Esophagus mucosa (tissue), 1 donor: ENCODE data around the gene DNAJA4. TPM values are rescaled to one million over a fixed set of nuclear protein-coding genes. Genes with fewer than 3 reads are reported as not detected.

Experiments
- ATAC-seq: fragments of 200-7000 bp; cut with Tn5 transposase; one replicate; pipeline ENCODE4 v1.9.1; 2020
- total RNA-seq: library from RNA; stranded (reverse); gene quantifications from one replicate; pipeline ENCODE4 v1.2.4, GENCODE V29; 2023
- donor health status: DM: yes; HTN: yes; CAD: no.

DNAJA4 gene
- total RNA-seq, 1 donor from 2014 or later = 9.5 TPM

DNA sequence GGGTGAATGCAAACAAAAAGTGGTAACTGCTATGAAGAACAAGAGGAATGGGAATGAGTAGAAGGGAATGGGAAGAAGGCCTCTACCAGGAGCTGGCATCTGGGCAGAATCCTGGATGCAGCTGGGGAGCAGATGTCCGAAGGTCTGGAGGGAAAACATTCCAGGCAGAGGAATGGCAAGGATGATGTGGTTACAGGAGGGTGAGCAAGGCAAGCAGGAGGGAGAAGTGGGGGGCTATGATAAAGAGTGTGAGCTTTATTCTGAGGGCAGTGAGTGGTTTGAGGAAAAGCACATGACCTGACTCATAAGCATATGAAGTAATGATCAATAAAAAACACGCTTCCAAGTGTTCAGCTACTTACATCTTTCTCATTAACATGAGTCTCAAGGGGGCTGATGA, 18.0 kb downstream of the DNAJA4 start:
- no peak for ATAC-seq

DNA sequence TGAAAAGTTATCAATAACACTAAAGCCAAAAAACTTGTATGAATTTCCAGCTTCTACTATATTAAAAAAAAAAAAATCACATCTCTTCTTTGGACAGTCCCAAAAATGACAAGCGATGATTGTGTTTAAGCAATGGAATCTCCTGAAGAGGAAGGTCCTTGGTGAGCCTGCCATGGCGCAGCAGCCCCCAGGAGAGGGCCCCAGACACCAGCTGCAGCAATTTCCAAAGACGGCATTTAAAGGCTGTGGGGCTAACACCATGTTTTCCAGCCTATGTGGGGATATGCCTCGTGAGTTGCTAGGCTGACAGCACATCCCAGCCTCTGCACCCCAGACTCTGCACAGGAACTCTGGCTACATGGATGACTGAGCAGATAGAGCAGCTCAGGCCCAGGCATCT, 20.4 kb downstream of the DNAJA4 start:
- no peak for ATAC-seq

DNA sequence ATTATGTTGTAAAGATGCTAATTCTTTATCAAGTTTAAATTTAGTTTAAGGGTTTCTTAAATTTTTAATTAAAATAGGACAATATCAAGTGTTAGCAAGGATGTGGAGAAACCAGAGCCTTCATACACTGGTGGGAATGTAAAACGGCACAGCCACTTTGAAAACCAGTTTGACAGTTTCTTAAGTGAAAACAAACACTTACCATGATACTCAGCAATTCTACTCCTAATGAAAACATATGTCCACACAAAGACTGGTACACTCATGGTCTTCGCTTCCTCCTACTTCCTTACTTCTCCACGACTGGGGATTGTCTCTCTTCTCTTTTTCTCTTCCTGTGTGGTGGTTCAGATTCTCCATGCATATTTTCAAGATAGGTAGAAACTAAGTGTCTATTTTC, 25.9 kb downstream of the DNAJA4 start:
- ATAC-seq = peak; percentile 43

DNA sequence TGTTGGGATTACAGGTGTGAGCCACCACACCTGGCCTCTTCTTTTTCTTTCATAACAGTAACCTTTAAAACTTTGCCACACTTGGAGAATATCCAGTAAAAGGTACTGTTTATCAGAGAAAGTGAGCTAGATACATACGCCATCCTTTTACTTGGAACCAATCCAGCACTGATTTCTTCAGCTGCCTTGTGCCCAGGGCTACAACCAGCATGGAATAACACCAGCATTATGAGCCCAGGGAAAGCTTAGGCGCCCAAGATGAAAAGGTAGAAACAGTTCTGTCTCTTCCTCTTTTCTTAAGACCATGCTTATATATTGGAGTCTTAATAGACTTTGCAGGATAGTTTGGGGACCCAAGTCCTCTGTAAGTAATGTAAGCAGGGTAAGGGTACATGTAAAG, 26.7 kb downstream of the DNAJA4 start:
- no peak for ATAC-seq

DNA sequence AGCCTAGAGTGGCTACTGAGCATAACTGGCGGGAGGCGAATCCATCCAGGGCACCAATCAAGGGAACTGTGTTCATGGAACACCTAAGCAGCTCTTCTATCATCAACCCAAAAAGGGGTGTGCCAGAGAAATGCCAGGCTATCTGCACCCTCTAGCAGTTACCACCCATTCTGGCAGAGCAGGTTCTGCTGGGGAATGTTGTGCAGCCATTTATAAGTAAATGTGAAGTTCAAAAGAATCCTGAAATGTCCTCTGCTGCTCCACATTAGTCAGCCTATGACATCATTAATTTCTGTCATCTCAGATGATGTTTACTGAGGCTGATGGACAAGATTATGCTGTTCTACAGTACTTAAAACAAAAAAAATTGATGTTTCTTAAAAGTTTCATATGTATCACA, 27.3 kb downstream of the DNAJA4 start:
- ATAC-seq = peak; percentile 90

DNA sequence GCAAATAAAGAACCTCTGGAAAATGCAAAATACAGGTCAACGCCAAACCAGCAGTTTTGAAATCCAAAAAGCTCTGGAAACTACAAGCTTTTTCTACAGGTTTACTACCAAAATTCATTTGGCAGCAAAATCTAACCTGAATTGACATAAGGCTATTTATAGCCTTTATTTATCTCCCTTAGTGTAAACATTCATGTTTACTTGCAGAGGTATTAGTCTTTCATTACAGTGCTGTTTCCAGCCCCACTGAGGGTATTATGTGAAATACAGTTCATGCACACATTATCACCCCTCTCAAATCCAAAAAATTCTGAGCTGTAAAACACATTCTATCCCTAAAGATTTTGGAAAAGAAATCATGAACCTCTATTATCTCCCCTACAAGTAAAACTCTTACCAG, 27.9 kb downstream of the DNAJA4 start:
- ATAC-seq = no peak

DNA sequence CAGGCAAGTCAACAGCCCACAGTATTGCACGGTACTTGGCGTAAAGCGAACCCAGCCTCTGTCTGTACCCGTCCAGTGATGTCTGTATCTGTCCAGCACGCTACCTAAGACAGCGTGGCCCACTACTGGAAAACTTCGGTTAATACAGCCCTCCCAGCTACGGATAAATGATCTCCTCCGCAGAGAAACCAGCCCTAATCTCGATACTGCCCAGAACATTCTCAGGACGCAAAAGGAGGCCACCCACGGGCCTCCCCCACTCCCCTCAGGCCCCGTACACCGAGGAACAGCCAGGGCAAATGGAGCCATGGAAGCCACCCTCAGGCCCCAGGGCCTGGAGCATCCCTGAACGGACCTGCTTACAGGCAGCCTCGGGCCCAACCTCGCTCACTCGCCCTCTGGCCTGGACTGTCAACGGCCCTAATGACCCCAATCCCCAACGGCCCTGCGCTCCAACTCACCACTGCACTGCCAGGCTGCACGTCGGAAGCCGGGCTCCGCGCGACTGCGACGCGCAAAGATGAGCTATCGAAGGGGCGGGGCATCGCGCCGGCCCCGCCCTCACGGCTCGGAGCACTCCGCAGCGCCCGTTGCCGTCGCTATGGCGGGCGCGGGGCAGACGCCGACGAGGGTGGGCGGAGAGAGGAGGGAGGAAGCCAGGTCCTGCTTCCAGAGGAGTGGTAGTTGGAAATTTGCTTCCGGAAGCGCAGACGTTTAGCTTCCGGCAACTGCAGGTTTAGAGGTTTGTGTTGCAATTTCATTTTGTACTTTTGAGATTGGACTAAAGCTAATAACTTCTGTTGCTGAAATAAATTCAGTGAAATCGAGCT, 35.0 kb downstream of the DNAJA4 start, which contains the start of gene SKIC8:
Gene SKIC8 (minus strand): TSS at position 509 of the 830 bp plus-strand sequence. CDS start 3,923 bp downstream, outside the sequence.
- ATAC-seq = peak; percentile 98

DNA sequence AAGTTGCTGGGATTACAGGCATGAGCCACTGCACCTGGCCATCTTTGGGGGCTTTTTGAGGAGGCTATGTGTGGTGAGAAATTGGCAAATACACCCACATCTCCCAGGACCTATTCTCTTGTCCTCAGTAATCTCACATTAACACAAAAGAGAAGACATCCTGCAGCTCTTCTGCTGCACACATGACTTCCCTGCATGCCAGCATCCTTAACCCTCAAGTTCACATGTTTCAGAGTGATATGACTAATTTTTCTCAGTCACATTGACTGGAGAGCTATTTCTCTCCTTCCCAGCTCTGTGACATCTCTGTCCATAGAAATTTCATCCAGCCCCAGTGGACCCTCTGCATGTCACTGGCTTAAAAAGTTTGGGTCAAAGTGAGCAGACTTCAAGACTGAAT, 37.0 kb downstream of the DNAJA4 start:
- ATAC-seq = no peak

DNA sequence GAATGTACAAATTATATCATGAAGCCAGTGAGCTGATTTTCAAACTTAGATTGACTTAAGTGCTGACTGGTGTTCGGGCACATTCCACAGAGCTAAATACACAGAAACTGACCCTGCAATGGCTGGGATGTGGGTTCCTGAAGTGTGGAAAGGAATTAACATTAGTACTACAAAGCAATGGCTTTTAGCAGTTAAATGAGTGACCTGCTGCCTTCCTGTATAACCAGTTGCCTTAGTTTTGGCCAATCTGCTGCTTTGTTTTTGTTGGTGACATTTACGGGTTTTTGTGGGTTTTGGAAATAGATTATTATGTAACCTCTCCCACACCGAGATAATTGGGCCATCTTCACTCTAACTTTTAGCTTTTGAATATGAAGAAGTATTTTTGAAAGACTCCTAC, 37.5 kb downstream of the DNAJA4 start:
- no peak for ATAC-seq

DNA sequence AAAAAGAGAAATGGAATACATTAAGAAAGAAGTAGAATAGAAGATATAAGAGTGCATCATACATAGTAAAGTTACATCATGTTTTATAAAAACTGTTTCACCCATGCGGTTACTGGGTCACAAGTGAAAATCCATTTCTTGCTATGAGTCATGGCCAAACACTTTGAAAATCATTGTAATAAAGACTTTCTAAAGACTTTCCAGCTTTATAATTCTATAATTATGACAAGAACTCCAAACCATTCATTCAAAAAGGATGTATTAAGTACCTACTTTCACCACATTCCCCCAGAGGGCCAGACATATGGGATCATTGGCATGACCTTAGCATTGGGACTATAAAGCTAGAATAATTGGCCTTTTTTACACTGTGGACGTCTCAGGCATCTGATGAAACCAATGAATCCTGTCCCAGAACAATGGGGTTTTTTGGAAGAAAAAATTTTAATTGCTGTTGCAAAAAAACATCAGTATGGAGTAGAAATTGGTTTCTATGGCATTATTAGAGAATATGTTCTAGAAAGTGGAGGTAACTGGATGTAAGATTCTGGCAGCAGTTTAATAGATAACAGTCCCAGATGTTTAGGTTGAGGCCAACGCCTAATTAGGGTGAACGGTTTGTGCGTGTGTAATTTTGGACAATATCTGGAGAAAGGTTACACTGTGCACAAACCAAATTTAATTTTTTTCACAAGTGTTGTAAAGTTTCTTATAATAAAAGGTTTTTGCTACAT, 38.4 kb downstream of the DNAJA4 start:
- ATAC-seq = no peak

DNA sequence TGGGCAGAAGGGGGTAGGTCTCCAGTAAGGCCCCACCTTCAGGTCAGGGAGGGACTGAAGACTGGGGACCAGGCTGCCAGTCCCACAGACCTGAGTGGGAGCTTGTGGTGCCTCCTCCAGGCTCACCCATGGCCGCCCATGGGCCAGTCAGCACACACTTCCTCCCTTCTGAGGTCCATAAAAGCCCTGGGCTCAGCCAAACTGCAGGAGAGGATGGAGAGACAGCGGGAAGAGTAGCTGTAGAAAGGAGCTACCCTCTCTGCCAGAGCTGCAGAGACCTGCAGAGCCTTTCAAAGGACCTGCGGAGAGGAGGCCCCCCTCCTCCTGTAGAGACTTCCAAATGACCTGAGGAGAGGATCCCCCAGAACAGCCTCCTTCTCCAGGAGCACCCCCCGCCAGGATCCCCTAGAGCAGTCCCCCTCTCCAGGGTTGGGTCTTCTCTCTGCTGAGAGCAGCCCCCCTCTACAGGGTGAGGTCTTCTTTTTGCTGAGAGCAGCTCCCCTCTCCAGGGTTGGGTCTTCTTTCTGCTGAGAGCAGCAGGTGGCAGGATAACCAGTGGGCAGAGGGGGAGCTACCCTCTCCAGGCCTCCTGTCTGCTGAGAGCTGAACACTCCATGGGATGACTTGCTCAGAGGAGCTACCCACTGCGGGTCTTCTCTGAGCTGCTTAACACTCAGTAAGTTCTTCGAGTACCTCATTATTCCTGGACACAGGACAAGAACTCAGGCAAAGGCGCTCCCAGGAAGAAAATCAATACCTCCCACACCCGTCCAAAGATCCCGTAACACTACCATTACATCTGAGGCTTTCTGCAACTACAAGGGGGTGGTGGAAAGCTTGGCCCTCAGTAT, 40.1 kb downstream of the DNAJA4 start:
- ATAC-seq = no peak

DNA sequence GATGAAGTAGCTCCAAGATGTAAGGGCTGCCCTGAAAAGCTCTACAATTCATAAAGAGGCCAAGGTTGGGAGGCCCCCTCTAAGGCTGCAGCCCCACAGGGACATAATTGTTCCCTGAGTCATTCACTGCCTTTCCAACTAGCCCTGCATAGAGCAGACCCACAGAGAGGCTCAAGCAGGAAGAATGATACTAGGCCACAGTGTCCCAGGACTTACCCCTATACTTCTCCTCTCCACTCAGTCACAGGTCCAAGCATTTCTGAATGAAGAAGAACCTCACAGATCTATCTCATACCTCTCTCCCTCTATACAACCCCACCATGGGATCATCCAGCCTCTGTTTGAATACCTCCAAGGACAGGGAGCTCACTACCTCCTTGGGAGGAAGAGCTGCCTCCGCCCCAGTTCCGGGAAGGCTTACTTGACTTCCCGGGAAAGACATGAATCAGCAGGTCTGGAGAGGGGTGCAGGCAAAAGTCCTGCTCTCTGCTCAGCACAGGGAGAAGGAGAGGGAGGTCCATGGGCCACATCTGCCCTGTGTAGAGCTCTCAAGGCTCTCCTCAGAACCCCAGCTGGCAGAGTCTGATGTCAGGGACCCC, 41.9 kb downstream of the DNAJA4 start:
- no peak for ATAC-seq

DNA sequence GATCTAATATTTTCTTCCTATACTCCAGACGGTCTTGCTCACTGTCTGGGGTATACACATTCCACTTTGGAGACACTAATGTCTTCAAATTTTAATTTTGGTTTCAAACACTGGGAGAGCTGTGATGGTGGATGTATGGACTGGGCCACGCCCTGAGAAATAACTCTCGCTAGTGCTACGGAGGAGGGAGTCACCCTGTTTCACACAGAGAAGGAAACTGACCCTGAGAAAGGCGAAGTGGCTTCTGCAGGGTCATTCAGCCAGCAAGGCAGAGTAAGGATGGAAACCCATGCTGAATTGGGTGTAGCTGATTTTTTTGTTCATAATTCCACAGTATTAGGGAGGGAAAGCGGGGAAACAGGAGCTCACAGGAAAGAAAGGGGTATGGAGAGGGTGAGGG, 43.6 kb downstream of the DNAJA4 start:
- no peak for ATAC-seq

DNA sequence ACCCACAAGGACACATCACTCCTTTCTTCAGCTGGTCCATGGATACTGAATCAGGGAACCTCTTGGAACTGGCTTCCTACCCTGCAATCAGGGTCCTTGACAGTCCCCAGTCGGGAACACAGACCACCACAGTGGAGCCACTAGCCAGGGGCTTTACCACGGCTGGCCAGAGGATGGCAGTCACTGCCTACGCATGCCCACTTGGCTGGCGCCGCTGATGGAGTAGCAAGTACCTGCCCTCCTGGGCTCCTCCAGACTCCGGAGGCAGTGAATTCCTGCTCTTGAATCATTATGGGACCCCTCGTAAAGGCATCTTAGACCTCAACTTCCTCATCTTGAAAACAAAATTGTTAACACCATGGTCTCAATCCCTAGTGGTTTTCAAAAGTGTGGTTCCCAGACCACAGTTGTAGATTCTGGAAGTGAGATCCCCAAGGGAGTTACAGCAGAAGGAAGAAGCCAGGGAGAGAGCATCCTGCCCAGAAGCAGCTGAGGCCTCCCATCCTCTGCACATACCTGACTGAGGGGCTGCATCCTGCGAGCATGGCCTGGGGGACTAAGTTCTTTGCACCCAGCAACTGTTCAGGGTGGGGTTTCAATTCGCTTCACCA, 44.2 kb downstream of the DNAJA4 start:
- ATAC-seq = peak; percentile 72

DNA sequence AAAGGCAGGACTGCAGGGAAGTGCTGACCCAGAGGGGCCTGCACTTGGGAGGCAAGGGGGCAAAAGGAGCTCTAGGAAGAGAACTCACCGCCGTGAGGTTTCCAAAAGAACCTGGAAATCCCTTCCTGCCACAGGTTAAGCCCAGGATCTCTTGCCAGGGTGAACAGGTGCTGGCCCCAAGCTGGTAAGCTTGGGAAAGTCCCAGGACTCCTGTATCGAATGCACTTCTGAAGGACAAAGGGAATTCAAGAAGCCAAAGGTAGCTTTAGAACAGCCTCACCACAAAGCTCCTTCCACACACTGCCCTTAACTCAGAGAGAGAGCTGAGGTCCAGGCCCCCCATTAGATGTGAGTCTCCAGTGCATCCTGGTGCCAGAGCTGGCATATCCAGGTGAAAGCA, 46.9 kb downstream of the DNAJA4 start:
- ATAC-seq = no peak

DNA sequence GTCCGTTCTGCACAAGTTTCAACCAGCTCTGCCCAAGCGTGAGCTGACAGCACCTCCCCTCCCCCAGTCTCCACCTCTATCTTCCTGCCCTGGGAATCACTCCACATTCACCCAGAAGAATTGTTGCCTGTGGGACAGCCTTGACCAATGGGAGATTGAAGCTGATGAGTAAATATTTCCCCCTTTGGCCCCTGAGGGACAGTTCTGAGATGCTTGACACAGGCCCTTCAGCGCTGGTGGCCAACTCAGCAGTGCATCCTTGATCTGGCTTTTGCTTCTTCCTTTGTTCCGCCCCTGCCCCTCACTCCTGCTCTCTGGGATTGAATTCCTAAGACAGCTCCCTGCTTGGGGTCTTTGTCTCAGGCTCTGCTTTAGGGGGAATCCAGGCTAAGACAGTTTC, 48.2 kb downstream of the DNAJA4 start:
- no peak for ATAC-seq

DNA sequence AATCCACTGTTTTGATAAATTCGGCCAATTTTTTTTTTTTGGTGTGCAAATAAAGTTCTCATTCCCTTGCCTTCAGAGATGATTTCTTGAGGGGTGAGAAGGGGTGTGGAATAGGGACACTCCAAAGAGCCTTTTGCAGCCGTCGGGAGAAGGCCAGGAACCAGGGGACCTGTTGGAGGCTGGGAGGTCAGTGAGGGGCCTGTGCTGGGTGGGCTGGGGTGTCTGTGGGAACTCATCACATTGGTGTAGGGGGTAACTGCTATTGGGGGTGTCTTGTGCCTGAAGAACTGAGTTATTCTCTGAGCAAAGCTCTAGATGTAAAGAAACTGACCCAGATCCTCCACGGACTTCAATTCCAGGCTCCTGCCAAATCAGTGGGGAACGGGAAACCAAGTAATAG, 48.6 kb downstream of the DNAJA4 start:
- no peak for ATAC-seq

DNA sequence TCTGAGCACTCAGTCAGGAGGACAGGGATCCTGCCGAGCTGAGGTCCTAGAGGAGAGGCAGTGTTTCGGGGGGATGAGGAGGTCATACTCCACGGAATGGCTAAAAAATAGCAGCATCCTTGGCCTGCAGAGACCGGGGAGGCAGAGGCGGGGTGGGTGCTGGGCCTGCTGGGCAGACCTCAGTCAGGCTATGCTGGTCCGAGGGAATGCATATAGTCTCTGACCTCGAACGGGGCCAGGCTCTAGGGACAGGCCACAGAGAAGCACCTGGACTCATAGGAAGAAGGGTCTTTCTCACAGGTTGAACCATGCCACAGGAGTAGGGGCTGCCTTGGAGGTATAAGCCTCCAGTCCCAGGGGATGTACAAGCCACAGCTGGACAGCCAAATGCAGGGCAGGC, 49.0 kb downstream of the DNAJA4 start:
- no peak for ATAC-seq

DNA sequence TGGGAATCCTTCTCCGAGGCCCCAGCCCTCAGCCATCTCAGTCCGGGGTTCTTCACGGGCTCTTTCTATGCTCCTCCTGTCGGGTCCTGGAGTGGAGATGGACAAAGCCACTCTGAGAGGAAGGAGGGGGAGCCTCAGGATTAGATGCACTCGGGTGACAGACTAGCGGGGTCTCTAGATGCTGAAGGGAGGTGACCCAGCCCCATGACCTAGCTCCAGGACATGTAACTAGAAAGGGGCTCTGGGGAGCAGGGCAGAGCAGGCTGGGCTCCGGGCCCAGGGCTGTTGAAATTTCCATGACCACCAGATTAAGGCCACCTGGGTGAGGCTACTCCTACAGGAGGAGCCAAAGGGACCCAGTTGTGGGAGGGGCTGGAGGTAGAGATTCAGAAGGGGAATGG, 49.8 kb downstream of the DNAJA4 start:
- no peak for ATAC-seq

DNA sequence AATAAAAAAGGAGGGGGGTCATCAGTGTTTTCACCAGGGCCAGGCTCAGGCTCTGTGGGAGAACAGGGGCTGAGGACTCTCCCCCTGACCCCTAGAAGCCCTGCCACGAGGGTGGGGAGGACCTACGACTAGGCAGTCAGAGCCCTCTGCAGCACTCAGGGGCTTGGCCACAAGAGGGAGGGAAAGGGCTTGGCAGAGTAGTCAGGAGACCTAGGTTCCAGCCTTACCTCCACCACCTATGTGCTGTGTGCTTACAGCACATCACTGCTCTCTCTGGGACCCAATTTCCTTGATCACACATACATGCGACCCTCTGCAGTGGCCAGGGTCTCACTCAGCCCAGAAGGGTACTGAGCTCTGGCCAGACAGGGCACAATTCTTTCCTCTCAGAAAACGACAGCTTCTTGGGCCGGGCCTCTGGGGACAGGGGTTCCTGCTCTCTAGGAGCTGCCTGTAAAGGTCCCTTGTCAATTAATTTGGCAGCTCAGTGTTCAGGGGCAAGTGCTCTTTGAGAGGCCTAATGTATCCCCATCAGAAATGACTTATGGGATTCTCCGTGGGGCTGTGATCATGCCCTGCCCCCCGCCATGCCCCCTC, 51.4 kb downstream of the DNAJA4 start:
- ATAC-seq = no peak

DNA sequence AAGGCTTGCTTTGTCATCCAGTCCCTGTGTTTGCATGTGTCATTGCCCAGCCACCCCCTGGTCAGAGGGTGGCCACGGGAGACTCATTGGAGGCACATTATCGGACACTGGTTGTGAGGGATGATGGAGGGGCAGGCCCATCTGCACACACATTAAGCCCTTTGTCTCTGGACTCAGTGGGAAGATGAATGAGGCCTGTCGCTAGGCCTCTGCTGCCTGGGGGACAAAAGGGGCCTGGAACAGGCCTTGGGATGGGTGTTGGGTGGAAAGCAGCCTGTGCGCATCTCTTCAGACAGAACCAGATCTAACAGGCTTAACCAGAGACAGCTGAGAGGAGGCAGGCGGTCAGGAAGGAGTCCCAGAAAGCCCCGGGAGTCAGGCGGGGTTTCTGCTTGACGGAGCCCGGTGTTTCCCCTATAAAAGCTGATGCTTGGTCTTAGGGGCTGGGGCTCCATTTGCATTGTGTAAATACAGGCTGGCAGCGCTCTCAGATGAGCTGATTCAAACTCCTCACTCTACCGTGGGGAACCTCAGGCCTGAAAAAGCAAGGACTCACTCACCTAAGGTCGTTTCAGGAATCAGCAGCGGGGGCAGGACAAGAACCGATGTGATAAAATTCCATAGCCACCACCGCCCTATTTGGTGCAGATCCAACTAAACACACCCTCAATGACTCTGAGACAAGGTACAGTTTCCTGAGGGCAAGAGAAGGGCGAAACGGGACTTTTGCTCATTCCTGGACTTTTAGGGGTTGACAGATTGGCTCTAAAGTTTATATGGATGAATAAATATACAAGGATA, 52.1 kb downstream of the DNAJA4 start:
- no peak for ATAC-seq
